ENCODE measurements around the gene PCBP3.
"Not testable (repeated sequence)": the region's sequence is repeated elsewhere in the genome, so short reads cannot be mapped to it uniquely, and the experiment has no call there.

PCBP3 gene

DNA sequence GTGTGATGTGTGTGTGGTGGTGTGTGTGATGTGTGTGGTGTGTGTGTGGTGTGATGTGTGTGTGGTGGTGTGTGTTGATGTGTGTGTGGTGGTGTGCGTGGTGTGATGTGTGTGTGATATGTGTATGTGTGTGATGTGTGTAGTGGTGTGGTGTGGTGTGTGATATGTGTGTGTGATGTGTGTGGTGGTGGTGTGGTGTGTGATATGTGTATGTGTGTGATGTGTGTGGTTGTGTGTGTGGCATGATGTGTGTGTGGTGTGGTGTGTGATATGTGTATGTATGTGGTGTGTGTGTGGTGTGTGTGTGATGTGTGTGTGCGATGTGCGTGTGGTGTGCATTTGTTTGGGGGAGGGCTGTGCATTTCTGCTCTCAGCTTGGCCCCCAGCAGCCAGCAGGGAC is 7.1 kb upstream of the PCBP3 start:
- DNase-seq = no peak

DNA sequence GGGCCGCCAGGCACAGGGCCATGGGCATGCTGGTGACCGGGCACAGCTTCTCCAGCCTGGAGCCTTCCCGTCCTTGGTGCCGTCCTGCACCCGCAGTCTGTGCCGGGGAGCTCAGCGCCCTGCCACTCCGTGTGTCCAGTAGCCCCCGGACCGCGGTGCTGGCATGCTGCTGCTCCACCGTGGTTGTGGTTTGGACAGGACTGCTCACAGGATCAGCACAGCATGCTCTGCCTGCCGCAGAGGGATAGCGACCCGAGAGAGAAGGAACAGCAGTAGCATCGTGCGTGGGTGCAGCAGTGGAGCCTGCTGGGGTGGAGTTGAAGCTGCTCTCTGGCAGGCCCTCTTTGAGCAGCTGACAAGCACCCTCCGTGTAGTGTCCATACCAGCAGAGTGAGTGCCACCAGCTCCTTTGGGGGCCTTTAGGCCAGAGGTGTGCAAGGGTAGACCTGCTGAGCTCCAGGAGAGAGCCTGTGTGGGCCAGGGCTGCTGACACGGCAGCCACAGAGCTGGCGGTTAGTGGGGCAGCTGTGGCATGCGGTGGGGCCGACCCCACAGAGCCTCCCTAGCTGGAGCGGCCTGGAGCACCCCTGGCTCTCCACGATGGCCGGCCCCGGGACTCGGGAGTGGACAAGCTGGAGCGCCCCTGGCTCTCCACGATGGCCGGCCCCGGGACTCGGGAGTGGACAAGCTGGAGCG is 6.4 kb upstream of the PCBP3 start:
- no peak for DNase-seq

DNA sequence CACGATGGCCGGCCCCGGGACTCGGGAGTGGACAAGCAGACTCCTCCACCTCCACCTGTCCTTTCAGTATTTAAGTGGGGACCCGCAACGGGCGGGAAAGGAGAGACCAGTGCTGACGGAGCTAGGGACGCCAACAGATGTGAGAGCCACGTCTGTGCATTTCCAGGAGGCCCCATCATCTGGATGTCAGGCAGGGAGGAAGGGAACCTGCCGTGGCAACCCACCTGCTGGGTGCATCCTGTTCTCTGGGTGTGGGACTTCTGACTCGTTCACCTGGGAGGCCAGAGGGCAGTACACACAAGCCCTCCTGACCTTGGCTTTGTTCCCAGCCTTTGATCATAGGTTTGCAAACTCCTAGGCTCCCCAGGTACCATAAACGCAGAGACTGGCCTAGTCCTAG is 5.6 kb upstream of the PCBP3 start:
- DNase-seq = no peak

DNA sequence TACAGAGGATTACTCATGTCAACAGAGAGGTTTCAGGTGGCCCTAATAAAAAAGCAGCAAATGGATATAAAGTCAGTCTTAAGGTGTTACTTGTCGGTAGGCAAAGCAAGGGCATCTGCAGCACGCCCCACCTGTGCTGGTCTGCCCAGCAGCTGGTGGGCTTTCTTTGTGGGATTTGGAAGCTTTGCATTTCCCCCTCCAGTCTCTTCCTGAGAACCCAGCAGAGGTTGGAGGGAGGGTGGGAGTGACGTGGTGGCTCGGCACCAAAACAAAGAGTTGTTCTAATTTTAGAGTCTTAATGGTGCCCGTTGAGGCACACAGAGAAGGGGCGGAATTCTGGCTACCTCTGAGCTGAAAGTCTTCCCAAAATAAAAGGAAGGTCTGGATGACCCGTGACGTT is 4.8 kb upstream of the PCBP3 start:
- no peak for DNase-seq

DNA sequence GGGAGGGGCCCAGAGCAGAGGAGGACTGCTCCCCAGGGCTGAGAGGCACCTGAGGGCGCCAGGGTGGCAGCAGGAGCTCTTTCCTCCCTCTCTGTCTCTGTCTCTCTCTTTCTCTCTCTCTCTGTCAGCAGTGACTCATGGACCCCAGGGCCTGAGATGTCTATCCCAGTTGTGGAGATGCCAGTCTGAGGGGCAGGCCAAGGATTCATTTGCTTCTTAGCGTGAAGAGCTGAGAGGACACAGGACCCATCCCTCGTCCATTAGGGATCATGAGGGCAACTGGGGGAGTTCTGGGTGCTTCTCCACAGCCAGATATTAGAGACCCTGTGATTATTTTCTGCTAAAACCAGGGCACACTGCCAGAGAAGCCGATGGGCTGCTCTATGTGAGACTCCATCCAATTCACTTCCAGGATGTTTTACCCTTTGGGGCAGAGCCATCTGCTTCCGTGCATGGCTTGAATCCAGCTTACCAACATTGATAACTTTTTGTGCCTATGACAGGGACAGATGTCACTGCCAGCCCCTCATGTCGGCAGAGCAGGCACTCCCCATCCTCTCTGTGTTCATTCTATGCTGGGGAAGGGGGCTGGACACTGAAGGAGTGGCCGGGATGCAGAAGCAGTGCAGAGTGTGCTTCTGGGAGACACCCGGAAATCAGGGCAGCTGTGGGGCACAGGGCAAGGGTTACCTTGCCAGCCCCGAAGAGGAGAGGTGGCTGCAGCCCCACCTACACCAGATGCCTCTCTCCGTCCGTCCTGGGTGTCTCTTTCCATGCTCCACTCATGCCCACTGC is 4.1 kb upstream of the PCBP3 start:
- no peak for DNase-seq

DNA sequence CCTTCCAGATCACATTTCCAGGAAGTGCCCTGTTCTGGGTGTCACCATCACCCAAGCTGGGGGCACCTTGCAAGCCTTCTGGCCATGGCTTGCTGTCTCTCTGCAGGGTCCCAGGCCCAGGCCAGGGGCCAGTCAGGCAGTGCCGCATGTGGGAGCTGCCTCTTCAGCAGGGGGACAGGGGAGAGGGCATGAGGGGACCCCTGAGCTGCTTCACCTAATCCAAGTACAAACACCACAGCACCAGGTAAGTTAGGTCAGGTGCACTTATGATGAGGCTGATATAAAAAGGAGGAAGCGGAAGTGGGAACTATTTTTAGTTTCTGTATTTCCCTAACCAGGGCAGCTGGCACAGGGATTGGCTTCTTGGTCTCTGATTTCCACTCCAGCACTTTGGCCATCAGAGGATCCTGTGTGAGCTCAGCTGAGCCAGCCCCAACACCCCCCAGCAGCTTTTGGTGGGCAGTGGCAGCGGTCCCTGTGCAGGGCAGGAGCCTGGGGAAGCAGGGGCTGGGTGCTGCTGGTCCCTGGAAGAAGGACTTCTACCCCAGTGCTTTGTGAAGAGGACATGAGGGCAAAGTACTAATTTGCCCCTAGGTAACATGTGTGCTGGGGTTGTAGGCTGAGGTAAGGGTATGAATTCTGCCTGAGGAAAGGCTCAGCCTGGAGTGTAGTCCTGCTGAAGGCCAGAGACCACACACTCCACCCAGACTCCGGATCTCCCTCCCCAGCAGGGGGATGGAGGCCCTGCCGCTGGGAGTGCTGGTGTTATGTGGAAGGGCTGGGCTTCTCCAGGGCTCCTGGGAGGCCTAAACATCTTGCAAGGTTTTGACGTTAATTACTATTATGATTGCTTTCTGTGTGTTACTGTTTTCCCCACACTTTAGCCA is 3.3 kb upstream of the PCBP3 start:
- no peak for DNase-seq

DNA sequence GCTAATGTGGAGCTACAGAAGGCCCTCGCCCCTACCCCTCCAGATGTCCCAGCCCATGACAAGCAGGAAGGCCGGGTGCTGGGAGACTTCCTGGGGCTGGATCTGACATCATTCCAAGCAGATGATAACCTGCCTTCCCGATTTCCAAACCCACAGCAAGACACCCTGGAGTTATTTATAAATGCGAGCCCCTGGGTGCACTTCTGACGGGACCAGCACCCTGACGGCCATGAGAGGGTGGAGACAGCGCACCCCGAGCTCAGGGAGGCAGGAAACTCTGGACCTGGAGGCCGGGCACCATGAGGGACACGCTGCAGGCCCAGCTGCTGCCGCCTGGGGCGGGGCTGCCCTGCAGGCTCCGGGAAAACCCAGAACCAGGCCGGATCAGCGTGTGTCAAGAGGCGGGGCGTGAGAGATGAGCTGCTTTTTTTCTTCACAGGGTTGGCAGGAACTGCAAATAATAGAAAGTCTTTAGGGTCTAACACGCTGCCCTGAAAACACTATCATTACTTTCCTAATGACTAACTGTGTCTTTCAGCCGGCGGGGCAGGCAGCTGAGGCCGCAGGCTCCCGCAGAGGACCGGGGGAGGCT is 2.5 kb upstream of the PCBP3 start:
- DNase-seq = peak; percentile 56

DNA sequence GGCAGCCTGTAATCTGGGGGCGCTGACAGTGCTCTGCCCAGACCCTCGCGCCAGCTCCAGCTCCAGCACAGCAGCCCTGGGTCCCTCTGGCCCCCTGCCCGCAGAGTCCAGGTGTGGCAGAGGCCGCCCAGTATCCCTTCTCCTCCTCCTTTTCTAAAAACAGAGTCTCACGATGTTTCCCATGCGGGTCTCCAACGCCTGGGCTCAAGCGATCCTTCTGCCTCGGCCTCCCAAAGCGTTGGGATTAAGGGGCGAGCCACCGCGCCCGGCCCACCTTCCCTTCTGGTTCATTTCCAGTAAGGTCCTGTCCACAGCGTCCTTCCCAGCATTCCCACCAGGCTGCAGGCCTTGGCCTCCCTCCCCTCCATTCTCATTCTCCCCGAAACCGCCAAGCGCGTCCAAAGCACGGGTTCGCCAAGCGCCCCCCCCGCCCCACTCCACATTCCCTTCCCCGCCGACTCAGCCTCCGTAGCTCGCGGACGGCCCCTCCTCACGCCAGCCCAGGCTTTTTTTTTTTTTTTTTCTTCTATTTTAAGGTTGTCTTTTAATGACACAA is 2.0 kb upstream of the PCBP3 start:
- DNase-seq = no peak

DNA sequence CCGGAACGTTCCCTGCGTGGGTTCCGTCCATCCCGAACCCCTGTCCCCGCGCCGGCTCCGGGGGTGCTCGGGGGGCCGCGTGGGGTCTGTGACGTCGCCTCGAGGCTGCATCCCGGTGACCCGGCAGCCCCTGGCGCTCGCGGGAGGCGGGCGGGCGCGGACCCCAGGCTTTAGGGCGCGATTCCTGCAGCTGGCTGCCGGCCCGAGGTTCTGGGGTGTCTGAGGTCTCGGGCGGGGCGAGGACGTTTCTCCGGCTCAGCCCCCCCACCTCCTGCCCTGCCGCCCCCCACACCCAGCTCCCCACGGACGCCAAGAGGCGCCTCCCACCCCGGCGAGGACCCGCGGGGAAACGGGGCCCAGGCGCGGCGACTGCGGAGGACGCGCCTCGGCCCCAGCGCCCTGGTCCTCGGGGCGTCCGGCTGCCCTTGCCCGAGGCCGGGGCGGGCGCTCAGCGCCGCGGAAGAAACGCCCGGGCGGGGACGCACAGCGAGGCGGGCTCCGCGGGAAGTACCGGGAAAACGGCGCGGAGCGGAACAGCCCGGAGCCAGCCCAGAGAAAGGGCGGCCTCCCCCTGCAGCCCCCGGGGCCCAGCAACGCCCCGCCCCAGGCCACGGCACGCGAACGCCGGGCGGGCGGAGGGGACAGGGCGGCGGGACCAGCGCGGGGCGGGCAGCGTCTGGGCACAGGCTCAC is 1.3 kb upstream of the PCBP3 start:
- DNase-seq = peak; percentile 17

DNA sequence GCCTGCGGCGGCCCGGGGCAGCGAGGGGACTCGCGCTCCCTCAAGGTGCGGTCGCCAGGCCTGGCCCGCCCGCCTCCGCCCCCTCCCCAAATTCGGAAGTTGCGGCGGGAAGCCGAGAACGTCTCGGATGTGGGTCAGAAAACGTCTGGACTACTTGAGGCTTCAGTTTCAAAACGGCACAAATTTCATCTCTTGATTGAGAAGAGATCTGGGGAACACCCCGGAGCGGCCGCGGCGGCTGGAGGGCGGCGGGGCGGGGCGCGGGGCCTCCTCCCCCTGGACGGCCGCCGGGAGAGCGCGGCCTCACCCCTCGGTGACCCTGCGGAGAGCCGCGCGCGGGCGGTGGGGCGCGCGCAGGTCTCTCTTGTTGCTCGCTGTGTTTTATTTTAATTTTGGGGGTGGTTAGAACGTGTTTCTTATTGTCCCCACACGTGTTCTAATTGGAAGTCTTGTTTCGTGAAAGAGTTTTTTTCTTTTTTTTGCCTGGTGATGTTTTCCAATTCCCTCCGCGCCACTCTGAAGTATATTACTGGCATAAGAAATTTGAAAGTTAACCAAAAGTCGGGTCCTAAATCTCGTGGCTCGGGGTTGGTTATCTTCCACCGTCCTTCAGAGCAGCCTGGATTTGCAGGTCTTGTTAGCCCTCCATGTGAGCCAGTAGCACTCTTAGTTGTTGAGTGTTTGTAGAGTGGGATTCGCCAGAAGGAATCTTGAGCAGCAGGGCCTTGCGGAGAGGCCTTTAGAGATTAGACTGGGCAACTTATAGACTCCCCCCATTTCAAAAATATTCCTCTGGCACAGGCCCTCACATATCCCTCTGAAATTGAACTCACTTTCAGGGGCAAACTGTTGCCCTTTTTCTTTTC is 749 bp downstream of the PCBP3 start:
- DNase-seq = no peak

DNA sequence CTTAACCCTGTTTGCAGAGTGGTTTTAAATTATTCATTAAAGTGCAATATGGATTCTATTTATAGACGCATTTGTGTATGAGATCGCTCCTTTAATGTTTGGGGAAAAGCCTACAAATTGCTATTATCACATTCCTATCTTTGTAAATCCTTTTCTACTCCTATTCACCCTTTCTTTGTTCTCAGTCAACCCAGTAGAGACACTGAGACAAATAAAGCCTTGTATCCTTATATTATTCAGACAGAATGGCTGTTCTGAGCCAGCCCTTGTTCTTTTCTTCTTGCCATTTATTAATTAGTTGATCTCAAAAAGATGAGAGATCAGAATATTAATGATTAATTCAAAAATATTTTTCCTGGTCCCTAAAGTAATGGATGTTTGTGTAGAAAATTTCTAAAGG is 8.4 kb downstream of the PCBP3 start:
- no peak for DNase-seq

DNA sequence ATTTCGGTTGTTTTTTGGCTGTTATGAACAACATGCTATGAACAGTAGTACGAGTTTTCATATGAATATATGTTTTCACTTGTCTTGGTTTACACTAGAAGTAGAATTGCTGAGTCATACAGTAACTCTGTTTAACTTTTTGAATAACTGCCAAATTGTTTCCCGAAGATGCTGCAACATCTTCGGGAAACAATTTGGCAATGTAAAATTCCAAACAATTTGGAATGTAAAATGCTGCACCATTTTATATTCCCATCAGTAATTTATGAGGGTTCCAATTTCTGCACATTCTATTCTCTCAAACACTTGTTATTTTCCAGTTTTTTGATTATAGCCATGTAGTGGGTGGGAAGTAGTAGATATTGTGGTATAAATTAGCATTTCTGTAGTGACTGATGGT is 11.6 kb downstream of the PCBP3 start:
- DNase-seq = peak; percentile 79

DNA sequence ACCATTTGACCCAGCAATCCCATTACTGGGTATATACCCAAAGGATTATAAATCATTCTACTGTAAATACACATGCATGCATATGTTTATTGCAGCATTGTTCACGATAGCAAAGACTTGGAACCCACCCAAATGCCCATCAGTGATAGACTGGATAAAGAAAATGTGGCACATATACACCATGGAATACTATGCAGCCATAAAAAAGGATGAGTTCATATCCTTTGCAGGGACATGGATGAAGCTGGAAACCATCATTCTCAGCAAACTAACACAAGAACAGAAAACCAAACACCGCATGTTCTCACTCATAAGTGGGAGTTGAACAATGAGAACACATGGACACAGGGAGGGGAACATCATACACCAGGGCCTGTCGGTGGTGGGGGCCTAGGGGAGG is 12.6 kb downstream of the PCBP3 start:
- DNase-seq = not testable (repeated sequence)

DNA sequence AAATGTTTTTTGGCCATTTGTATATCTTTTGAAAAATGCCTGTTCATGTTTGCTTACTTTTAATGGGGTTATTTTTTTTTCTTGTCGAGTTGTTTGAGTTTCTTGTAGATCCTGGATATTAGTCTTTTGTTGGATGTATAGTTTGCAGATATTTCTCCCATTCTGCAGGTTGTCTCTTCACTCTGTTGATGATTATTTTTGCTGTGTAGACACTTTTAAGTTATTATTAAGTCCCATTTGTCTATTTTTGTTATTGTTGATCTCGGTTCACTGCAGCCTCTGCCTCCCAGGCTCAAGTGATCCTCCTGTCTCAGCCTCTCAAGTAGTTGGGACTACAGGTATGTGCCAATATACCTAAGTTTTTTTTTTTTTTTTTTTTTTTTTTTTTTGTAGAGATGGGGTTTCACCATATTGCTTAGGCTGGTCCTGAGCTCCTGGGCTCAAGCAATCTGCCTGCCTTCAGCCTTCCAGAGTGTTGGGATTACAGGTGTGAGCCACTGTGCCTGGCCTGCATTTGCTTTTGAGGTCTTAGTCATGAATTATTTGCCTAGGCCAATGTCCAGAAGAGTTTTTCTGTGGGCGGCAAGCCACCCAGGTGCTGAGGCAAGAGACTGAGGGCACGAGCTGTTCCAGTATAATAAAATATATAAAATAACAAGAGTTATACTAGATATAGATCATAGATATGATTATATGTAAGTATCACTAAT is 18.5 kb downstream of the PCBP3 start:
- DNase-seq = not testable (repeated sequence)

DNA sequence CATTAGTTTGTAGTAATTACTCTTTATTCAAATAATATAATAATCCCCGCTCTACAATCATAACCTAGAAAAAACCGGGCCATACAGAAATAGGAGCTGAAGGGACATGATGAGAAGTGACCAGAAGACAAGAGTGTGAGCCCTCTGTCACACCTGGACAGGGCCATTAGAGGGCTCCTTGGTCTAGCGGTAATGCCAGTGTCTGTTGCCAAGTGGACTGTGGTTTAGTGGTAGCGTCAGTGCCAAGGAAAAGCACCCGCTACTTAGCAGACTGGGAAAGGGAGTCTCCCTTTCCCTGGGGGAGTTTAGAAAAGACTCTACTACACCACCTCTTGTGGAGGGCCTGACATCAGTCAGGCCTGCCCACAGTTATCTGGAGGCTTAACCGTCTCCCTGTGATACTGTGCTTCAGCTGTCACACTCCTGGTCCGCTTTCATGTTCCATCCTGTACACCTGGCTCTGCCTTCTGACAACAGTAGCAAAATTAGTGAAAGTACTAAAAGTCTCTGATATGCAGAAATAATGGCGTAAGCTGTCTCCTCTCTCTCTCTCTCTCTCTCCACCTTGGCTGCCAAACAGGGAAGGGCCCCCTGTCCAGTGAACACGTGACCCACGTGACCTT is 19.2 kb downstream of the PCBP3 start:
- not testable (repeated sequence) for DNase-seq

DNA sequence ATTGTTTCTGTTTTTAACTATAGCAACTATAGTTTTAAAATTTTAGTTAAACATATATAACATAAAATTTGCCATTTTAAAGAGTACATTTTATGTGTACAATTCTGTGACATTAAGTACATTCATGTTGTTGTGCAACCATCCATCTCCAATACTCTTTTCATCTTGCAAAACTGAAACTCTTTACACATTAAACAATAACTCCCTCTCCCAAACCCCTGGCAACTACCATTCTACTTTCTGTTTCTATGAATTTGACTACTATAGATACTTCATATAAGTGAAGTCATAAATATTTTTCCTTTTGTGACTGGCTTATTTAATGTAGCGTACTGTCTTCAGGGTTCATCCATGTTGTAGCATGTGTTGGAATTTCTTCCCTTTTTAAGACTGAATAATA is 25.9 kb downstream of the PCBP3 start:
- no peak for DNase-seq

DNA sequence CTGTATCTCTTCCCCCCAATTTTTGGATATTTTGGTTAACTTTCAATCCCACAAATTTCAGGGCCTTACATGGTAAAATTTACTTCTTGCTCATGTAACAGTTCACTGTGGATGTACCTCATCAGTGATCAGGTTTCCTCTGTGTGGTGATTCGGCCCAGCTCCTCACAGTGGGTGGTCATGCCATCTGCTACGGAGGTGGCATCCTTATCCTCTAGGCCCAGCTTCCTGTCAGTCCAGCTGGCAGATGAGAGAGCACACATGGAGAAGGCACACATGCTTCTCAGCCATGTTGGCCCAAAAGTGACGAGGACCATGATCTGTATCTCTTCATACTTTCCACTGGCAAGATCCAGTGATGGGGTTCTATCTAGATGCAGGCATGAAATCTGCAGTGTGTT is 27.2 kb downstream of the PCBP3 start:
- no peak for DNase-seq

DNA sequence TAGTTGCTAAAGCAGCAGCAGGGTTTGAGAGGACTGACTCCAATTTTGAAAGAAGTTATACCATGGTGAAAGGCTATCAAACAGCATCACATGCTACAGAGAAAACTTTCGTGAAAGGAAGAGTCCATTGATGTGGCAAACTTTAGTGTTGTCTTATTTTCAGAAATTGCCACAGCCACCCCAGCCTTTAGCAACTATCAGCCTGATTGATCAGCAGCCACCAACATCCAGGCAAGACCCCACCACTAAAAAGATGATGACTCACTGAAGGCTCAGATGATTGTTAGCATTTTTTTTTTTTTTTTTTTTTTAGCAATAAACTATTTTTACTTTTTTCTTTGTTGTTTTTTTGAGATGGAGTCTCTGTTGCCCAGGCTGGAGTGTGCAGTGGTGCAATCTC is 35.3 kb downstream of the PCBP3 start:
- DNase-seq = not testable (repeated sequence)

DNA sequence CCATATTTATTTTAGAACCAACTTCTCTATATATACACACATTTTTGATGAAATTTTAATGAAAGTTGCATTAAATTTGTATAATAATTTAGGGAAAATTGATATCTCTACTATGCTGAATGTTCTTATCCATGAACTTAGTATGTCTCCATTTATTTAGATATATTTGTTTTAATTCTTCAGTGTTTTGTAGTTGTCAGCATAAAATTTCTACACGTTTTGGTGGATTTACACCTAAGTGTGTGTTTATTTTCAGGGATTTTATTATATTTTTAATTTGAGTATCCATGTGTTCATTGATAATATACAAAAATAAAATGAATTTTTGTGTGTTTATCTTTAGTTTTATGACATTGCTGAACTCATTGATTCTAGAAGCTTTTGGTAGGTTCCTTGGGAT is 36.7 kb downstream of the PCBP3 start:
- no peak for DNase-seq

DNA sequence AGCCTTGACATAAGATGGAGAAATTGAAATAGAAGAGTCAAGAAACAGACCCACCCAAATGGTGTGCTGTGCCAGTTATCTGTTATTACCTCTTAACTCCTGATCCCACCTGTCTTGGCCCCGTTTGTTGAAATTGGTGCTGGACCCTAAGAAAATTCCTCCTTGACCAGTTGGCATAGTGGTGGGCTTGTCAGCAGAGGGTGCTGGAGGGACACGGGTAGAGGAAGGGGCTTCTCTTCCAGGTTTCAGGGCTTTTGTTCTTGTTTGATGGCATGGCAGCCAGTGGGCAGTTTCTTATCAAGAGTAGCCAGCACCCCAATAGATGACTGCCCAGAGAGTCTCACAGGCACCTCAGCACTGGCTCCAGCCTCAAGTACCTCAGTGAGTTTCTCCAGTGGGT is 51.6 kb downstream of the PCBP3 start:
- no peak for DNase-seq

Data from fibroblast of skin of right quadriceps (primary cell).